Measurements from ENCODE around the gene TFEB. TPM values are rescaled to one million over a fixed set of nuclear protein-coding genes. Genes with fewer than 3 reads are reported as not detected.

The TFEB gene
- total and polyA plus RNA-seq, 7 donors = 16.1 to 65.2 (median 40.9) TPM

DNA sequence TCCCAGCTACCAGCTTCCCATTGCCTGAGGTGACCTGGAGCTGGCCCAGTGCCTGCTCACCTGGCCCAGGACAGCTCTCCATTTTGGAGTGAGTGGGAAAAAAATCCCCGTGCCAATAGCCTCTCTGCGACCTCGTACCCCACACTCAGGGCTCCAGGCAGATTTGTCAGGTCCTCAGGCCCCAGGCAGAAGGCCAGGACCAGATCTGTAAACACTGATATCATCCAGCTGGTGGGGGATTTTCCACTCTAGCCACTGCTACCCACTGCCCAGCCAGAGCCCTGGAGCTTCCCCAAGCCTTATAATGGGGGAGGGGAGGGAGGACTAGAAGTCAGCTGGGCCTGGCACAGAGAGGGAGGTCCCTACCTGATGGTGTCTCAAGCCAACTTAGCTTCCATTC lies 13.1 kb upstream of the TFEB start:
- 72 to 78% (median 77%) methylated on average over 3 of the region's 3 CpGs for WGBS, 3 donors
- Histone ChIP-seq H3K27ac (no peak overlapping the region), H3K9me3 (no peaks in the 10 kb centered on the region), H3K27me3 (ENCODE audit: insufficient read depth in 3 of 3, low read length in 2 of 3) (no peaks in the 10 kb centered on the region), H3K4me3 (no peak overlapping the region), H3K36me3 (ENCODE audit: insufficient read depth in 1 of 2, low read depth in 1 of 2) (no peaks in the 10 kb centered on the region), H3K4me1 (no peaks in the 10 kb centered on the region)
- no peak for DNase-seq
- no peak for ATAC-seq
- intact Hi-C loops (cut with DNase I) = loop anchor here in 1 of 2 donors (10.0 kb wide), 1 partner anchor 1634 kb away; no protein-coding TSS in a partner anchor
- TF ChIP-seq, protein P1, sequence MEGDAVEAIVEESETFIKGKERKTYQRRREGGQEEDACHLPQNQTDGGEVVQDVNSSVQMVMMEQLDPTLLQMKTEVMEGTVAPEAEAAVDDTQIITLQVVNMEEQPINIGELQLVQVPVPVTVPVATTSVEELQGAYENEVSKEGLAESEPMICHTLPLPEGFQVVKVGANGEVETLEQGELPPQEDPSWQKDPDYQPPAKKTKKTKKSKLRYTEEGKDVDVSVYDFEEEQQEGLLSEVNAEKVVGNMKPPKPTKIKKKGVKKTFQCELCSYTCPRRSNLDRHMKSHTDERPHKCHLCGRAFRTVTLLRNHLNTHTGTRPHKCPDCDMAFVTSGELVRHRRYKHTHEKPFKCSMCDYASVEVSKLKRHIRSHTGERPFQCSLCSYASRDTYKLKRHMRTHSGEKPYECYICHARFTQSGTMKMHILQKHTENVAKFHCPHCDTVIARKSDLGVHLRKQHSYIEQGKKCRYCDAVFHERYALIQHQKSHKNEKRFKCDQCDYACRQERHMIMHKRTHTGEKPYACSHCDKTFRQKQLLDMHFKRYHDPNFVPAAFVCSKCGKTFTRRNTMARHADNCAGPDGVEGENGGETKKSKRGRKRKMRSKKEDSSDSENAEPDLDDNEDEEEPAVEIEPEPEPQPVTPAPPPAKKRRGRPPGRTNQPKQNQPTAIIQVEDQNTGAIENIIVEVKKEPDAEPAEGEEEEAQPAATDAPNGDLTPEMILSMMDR (IDR thresholded peaks at IDR 0.05) = no peak

DNA sequence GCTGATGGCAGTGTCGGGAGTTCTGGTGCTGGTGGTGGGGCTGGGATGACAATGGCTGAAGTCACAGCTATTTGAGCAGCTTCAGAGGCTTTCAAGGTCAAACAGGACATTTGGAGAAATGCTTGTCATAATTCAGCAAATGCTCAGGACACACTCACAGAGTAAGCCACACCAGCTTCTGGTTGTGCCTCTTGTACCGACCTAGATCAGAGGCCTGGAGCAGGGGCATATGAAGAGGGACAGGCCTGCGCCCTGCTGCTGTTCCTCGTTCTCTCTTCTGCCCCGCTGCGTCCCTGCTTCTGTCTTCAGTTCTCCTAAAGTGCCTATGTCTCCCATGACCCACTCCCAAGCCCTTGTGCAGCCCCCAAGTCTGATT lies 12.7 kb upstream of the TFEB start:
- DNase-seq (no peak), ATAC-seq (no peak)
- TF ChIP-seq, protein P1 (IDR thresholded peaks at IDR 0.05) = no peak
- Histone ChIP-seq H3K27me3 (ENCODE audit: insufficient read depth in 3 of 3, low read length in 2 of 3) (no peaks in the 10 kb centered on the region), H3K36me3 (ENCODE audit: insufficient read depth in 1 of 2, low read depth in 1 of 2) (no peaks in the 10 kb centered on the region), H3K9me3 (no peaks in the 10 kb centered on the region), H3K4me1 (no peaks in the 10 kb centered on the region), H3K27ac (no peak overlapping the region), H3K4me3 (no peak overlapping the region)
- 88 to 96% (median 94%) methylated on average over 6 of the region's 6 CpGs for WGBS, 3 donors
- intact Hi-C loops (cut with DNase I) = loop anchor here in 1 of 2 donors (10.0 kb wide), 1 partner anchor 1633 kb away; no protein-coding TSS in a partner anchor

GRCh38 chr6:41747256-41748101 lies 12.1 kb upstream of the TFEB start, which contains the start of gene PGC:
PGC (minus strand) TSS chr6:41747397; CDS start chr6:41747334, 63 bp downstream.
- H3K27me3 ChIP-seq (ENCODE audit: insufficient read depth in 3 of 3, low read length in 2 of 3) = no peaks in the 10 kb centered on the region
- ATAC-seq = no peak
- no peak within 1 kb of the TSS for H3K27ac ChIP-seq
- no peaks in the 10 kb centered on the region for H3K9me3 ChIP-seq
- intact Hi-C loops (cut with DNase I) = loop anchor here in 1 of 2 donors (10.0 kb wide), 1 partner anchor 1633 kb away; no protein-coding TSS in a partner anchor
- H3K4me1 ChIP-seq = no peaks in the 10 kb centered on the region
- 88 to 92% (median 90%) methylated on average over 15 of the region's 15 CpGs for WGBS, 3 donors
- no peaks in the 10 kb centered on the region for H3K36me3 ChIP-seq (ENCODE audit: insufficient read depth in 1 of 2, low read depth in 1 of 2)
- DNase-seq = no peak
- no peak within 1 kb of the TSS for H3K4me3 ChIP-seq
- TF ChIP-seq, protein P1 (IDR thresholded peaks at IDR 0.05) = no peak

DNA sequence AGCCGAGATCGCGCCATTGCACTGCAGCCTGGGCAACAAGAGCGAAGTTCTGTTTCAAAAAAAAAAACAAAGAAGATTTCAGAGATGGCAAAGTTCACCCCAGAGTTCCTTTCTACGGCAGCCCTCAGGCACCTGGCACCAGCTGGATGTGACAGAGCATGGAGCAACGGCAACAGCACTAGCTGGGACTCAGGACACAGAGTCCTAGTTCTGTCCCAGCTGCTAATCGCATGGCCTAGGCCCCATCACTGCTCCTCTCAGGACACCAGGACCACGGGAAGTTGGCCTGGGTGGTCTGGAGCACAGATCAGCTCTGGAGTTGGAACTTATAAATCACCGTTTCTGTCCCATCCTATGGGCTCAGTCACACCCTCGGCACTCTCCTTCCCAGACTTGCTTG lies 10.7 kb upstream of the TFEB start:
- 73 to 82% (median 81%) methylated on average over 10 of the region's 10 CpGs for WGBS, 3 donors
- no peak overlapping the region for H3K4me3 ChIP-seq
- no peaks in the 10 kb centered on the region for H3K36me3 ChIP-seq (ENCODE audit: insufficient read depth in 1 of 2, low read depth in 1 of 2)
- H3K9me3 ChIP-seq = no peaks in the 10 kb centered on the region
- no peak for ATAC-seq
- peak in 1 of 2 donors; percentile 28 for DNase-seq
- intact Hi-C loops (cut with DNase I) = loop anchor here in 1 of 2 donors (10.0 kb wide), 1 partner anchor 1631 kb away; no protein-coding TSS in a partner anchor
- no peaks in the 10 kb centered on the region for H3K27me3 ChIP-seq (ENCODE audit: insufficient read depth in 3 of 3, low read length in 2 of 3)
- no peaks in the 10 kb centered on the region for H3K4me1 ChIP-seq
- TF ChIP-seq, protein P1 (IDR thresholded peaks at IDR 0.05) = no peak
- H3K27ac ChIP-seq = no peak overlapping the region

All from psoas muscle (tissue), 8 donors.